Activated naive CD4-positive, alpha-beta T cell treated with Interleukin-2 at 50 U/mL for 16 hours (primary cell): Measurements from ENCODE around the gene POFUT2.
A peak's percentile ranks its signal among the peaks of the same experiment; 100 is the strongest.

Experiments used
- DNase-seq: peaks from one replicate; pipeline ENCODE4 v3.0.0-alpha.2; 2020

POFUT2 gene

DNA sequence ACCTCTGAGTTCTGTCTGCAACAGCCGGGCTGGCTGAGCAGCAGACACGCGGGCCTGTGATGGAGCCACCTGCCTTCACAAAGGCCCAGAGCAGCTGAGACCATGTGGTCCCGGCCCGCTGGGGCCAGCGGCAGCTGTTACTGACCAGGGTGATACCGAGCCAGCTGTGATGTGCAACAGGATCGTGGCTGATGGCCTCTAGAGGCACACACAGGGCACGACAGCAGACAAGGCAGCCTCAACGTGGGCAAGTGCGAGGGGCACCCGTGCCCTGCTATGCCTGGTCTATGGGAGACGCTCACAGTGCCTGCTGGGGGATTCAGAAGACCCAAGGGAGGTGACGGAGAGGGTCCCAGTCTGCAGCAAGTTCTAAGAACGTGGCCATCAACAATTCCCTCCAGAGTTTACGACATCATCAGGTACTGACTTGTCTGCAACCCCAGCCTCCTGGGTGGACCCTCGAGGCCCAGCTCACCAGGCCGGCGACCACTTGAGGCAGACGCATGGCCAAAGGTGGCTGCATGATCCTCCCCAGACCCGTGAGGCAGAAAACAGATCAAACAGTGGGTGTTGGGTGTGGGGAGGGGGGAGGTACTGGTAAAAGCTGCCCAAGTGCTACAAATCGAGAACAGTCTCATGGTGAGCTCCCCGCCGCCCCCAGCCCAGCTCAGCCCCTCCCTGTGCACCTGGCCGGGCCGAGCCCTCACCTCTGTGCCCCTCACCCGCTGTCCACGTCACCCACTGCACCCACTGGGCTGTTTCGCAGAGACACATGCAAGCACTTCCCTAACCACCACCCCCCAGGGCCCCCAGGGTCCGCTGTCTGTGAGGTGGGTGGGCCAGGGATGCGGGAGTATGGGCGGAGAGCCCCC is 6.0 kb downstream of the POFUT2 start:
- DNase-seq = no peak

- DNase-seq = no peak
Observed at GRCh38 chr21:45280969-45281368, 6.7 kb downstream of the POFUT2 start.

GRCh38 chr21:45280178-45280821 is 7.4 kb downstream of the POFUT2 start:
- DNase-seq = no peak

DNA sequence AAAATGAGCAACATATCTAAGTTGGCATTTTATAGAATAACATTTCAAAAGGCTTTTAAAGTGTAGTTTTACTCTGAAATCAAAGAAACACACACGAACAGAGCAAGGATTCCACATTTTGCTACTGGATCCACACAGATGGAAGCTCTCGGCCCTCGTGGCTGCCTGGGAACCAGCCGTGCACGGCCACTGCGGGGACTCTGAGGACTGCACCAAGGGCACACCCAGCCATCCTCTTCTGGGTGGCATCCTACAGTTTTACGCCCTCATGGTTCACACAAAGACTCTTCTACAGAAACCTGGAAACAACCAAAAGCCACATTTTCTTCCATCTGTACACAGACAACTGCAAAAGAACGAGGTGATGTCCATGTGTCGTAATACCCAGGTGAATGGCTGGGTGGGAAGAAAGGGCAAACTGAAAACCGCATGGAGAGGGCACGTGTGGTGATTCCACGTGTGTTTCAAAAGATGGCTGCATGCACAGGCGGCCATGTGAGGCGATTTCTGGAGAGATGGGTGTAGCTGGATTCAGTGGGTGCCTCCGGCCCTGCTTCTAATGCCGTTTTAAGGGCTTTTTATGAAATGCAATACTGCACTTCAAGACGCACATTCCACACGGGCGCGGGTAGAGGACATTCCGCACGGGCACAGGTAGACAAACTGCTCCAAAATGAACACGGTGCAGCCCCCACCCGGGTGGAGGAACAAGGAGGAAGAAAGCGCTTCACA is 8.1 kb downstream of the POFUT2 start:
- no peak for DNase-seq

DNA sequence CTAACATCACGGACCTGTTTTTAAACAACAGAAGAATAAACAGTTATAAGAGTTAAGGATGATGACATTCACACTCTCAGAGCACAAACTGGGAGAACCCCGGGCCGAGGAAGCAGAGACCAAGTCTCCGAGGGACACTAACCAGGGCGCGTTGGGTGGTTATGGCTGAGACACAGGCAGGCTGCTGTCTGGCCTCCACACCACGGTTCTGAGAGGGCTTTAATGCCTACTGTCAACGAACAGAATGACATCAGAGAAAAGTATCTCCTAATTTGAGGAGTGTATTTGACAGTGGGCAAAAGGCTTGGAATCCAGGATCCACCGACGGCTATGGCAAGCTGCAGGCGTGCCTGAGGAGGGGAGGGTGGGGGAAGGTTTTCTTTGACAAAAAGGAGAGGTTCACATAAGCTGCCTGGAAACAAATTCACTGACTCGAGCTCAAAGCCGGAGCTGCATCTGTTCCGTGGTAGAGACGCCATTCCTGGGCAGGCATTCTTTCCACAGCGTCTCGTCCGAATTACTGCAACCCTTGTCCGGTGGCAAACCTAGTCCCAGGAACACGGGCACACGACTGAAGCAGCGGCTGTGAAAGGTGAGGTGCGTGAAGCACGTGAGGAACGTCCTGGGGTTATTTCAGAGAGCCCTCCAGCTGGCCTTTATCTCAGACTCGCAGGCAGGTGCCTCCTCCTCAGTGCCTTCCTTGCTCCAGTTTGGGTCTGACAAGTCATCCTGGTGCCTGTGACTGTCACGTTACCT is 9.4 kb downstream of the POFUT2 start:
- DNase-seq = no peak

DNA sequence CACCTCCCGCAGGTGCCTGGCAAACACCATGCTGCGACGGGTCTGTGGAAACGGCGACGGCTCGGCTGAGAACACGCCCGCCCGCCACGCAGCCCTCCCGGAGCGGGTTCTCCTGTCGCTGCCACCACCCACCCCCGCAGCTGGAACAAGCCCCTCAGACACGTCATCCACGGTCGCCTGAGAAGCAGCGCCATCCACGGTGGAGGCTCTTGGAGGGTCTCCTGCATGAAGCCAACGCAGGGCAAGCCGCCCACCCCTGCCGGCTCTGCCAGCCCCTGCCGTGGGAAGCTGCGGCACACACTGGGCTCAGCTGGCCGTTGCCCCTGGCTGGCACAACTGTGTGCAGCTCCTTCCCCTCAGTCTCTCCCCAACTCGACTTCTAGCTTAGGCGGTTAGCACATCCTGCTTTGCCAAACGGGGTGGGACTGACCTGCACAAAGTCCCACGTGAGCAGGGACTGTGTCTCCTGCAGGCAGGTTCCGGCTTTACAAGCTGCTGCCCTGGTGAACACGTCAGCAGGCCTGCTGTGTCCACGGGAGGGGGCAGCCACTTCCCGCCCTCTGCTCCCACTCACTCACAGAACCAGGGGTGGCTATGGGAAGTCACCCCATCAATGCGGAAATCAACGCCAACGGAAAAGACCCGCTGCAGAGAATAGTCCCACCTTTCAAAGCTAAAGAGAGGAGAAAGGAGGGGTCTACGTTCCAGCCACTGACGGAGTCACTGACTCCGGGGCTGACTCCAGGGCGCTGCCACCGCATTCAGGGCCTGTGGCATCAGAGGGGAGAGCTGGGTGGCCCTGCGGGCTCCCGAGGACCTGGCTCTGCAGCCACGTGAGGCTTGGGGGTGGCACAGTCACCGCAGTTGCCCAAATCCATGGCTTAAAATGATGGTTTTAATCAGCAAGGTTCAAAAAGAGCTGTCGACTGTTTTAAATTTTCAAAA is 10.3 kb downstream of the POFUT2 start:
- no peak for DNase-seq

GRCh38 chr21:45276596-45276995 is 11.1 kb downstream of the POFUT2 start:
- DNase-seq = no peak

DNA sequence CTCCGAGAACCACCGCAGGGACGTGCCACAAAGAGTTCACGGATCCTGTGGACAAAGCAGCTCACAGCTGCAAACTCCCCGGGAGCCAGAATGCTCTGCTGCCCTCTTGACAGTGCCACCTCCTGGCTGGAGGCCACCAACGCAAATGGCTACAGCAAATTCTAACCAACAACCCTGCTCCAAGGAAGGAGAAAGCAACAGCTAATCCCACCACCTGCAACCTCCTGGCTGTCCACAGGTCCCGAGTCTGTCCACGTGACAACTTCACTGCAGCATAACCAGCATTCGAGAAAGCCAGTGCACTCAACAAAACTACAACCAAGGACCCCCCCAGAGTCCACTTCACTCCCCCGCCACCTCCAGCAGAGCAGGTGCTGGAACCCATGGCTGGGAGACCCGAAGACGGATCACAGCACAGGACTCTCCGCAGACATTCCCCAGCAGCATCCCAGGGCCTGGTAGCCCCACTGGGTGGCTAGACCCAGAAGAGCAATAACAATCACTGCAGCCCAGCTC is 17.3 kb downstream of the POFUT2 start:
- DNase-seq = no peak

DNA sequence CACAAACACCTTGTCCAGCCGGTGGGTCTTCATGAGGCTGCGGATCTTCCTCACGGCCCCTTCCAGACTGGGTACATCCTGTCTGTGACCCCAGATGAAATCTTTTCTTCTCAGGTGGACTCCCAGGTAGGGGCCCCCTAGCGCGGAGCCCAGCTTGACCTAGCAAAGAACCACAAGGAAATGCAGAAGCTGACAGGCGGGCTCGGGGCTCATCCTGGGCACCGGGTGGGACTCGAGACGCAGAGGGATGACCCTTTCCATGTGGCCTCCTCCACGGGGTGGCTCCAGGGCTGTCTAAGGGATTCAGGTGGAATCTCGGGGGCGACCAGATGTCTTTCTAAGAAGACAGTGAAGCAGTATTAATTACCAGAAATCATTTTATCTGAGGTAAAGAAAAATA is 17.8 kb downstream of the POFUT2 start:
- DNase-seq = no peak

DNA sequence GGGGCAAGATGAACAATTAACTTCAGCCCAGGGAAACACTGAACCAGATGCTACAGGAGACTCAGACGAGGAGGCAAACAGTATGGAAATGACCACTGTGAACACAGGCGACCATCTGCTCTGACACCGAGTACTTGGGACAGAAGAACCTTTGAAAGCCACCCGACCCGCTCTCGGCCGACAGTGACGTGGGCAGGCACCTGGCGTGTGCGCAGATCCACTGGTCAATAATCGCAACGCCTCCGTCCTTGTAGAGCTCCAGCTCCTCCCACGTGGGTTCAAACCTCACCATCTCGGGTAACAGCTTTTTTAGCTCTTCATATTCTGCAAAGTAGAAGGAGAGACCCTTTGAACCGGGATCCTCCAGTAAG is 20.3 kb downstream of the POFUT2 start:
- no peak for DNase-seq

DNA sequence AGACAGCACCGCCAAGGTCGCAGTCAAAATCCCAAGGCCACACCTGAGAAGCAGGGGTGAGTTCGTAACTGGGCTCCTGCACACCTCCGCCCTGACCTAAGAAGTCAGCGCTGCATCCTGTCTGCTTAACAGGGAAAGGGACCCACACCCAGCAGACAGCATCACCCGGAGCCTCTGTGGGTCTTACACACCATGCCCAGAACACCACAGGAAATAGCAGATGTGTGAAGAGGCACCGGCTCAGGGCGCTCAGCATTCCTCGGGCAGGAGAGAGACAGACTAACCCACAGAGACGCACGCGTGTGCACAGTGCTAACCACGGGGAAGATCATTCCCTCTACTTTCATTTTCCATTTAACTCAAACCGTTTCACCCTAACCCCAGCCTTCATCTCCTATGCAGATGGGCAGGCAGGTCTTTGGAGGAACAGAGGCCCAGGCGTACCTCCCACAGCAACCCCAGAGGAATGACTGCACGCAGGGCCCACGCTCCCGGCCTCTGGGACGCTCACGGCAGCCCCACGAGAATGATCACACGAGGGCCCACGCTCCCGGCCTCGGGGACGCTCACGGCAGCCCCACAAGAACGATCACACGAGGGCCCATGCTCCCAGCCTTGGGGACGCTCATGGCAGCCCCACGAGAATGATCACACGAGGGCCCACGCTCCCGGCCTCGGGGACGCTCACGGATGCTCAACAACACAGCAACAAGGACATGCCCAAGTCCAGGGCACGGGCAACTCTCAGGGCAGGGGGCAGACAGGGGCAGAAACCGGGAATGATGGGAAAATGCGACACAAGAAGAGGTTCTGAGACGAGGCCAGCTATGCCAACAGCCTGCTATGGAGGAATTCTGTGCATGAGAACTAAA is 20.9 kb downstream of the POFUT2 start:
- DNase-seq = peak; percentile 55

GRCh38 chr21:45265721-45266517 is 21.8 kb downstream of the POFUT2 start:
- no peak for DNase-seq

DNA sequence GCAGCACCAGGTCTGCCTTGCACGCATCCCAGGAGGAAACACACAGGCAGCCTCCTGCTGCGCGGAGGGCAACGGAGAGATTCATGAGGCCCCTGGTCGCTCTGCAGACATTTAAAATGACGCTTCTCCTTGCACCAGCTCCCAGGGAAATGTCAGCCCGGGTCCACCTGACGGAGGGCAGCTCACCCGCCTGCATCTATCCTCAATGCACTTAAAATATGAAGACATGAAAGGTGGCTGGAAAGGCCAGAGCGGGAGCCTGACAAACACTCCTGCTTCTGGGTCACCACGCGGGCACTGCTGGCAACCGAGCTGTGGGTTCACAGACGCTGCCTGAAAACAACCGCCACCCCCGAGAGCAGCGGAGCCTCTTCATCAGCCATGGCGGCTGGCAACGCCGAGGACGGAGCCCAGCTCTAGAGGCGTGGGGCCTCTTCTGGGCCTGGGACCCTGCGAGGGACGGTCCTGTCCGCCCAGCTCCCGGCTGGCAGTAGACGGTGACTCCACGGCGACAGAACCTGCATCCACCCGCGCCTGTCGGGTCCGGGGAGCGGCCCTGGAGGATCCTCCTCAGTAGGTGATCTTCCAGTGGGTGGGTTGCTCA is 22.7 kb downstream of the POFUT2 start:
- no peak for DNase-seq

DNA sequence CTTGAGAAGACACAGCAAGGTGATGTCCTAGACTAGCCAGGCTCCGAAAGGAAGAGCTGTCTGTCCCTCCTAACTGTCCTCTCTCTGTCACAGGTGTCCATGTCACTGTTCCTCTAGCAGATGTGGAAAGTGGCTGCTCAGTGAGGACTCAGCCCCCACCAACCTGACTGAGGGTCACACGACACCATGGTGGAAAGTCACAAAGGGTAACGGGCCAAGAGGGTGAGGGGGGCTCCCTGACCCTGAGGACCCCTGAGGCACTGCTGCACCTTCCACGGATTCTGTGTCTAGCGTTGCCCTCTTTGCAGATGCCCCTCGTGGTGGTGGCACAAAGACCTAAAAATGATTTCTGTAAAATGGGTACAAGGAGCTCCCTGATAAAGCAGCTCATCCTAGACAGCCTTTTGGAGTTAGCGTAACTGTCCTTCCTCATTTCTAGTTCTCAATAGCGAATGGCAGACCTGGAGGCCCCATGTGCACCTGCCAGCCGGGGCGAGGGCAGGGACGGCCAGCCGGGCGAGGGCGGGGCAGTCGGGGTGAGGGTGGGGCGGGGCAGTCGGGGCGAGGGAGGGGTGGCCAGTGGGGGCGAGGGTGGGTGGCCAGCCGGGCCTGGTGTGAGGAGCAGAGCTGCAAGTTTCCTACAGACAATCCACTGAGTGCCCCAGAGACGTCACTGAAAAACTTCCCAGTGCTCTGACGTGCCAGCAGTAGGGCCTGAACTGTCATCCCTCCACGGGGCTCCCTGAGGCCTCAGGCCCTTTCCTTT is 23.4 kb downstream of the POFUT2 start:
- DNase-seq = no peak

DNA sequence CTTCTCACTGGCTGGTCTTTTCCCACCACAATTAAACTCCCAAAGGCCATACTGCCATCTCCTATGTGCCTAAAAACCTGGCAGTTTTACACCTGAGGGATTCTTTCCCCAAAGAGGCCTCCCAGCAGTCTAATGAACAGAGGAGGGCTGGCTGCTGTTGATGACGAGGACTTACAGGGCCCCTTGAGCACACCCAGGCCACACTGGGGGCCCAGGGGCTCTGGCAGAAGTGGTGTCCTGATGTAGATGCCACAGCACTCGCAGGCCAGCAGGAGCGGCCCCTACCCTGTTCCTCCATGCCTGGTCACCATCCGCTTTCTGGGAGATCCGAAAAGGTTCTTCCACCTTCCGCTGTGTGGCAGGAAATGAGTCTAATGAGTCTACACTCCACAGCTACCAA is 24.2 kb downstream of the POFUT2 start:
- DNase-seq = no peak

GRCh38 chr21:45262616-45263015 is 25.1 kb downstream of the POFUT2 start:
- no peak for DNase-seq

DNA sequence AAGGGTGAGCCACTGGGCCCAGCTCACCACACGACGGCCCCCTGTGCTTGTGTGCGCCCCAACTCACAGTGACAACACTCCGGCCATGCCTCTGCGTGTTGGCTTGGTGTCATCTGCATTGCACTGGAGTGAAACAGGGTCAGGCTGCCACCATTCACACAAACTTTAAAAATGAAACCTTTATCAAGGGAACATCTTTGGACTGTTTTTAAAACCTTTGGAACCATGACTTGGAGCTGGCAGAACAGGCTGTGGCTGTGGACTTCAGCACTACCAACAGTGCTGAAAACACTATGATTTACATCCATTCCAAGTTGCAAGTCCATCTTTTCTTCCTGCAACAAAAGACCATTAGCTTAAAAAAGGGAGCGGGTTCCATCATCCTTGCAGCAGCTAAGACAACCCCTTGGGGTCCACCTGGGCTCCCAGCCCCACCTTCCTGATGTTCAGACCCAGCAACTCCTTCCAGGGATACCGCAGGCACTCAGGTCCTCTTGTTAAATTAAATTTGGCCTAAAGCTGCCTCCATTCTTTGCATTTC is 25.6 kb downstream of the POFUT2 start:
- no peak for DNase-seq

DNA sequence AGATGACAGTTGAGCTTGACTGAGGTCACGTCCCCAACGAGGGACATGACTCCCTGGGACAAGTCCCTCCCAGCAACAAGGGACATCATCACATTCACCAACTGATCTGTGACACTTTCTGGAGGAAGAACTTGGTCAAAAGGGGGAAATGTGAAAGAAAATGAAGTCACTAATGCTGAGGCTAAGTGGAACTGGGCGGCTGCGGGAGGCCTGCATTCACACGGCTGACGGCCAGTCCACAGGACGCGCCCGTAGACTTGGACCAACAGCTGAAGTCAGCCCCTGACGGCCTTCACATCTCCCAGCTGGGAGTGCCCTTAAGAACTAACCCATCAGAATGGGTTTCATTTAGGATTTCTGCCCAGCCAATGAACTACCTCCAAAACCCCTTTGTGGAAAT is 26.6 kb downstream of the POFUT2 start:
- no peak for DNase-seq
